ENCODE data around the gene YIPF4.

YIPF4 gene

GRCh38 chr2:32277674-32278477 is at the start of gene YIPF4:
Gene YIPF4, plus strand, starts transcription at chr2:32277904. Its CDS starts 252 bp downstream, at chr2:32278156.
- DNase-seq (ENCODE audit: low read depth, low spot score), result peak; percentile 70
- CTCF ChIA-PET, result interaction anchor here (0.6 to 1.1 kb wide), 2 partner anchors 10 to 53 kb away, joined by 3 read pairs; no protein-coding TSS in a partner anchor
- TF ChIP-seq CTCF (IDR thresholded peaks at IDR 0.05; ENCODE audit: insufficient read depth, low read length, missing control alignments), result no peak
- POLR2A ChIA-PET, result no interaction called here
- peak within 1 kb of the TSS; percentile 98 for H3K4me3 ChIP-seq (ENCODE audit: low read depth, low read length)

GRCh38 chr2:32228181-32228580 is 49.5 kb upstream of the YIPF4 start:
- no peak for TF ChIP-seq CTCF (IDR thresholded peaks at IDR 0.05; ENCODE audit: insufficient read depth, low read length, missing control alignments)
- H3K4me3 ChIP-seq (ENCODE audit: low read depth, low read length), result no peak overlapping the region
- ChIA-PET POLR2A (no interaction called here), CTCF (interaction anchor here (1.1 kb wide), 1 partner anchor 11 kb away, joined by 4 read pairs; no protein-coding TSS in a partner anchor)
- DNase-seq (ENCODE audit: low read depth, low spot score), result no peak

GRCh38 chr2:32229635-32230034 is 48.1 kb upstream of the YIPF4 start:
- no peak for TF ChIP-seq CTCF (IDR thresholded peaks at IDR 0.05; ENCODE audit: insufficient read depth, low read length, missing control alignments)
- POLR2A ChIA-PET, result interaction anchor here (0.8 kb wide), 1 partner anchor 196 kb away, joined by 4 read pairs; no protein-coding TSS in a partner anchor
- CTCF ChIA-PET, result interaction anchor here (1.0 to 1.1 kb wide), 2 partner anchors 9 to 29 kb away, joined by 3 to 4 read pairs; no protein-coding TSS in a partner anchor
- no peak for DNase-seq (ENCODE audit: low read depth, low spot score)
- H3K4me3 ChIP-seq (ENCODE audit: low read depth, low read length), result no peak overlapping the region

- TF ChIP-seq CTCF (IDR thresholded peaks at IDR 0.05; ENCODE audit: insufficient read depth, low read length, missing control alignments), result no peak
- ChIA-PET POLR2A (no interaction called here), CTCF (no interaction called here)
These were observed 45.7 kb upstream of the YIPF4 start for GRCh38 chr2:32231959-32232358.

GRCh38 chr2:32235315-32235714 is 42.4 kb upstream of the YIPF4 start:
- no peak for TF ChIP-seq CTCF (IDR thresholded peaks at IDR 0.05; ENCODE audit: insufficient read depth, low read length, missing control alignments)
- no peak for DNase-seq (ENCODE audit: low read depth, low spot score)
- ChIA-PET POLR2A (no interaction called here), CTCF (interaction anchor here (1.2 kb wide), 1 partner anchor 11 kb away, joined by 3 read pairs; no protein-coding TSS in a partner anchor)
- H3K4me3 ChIP-seq (ENCODE audit: low read depth, low read length), result no peak overlapping the region

More at GRCh38 chr2:32231959-32232358, 45.7 kb upstream of the YIPF4 start:
- no peak for DNase-seq (ENCODE audit: low read depth, low spot score)
- H3K4me3 ChIP-seq (ENCODE audit: low read depth, low read length), result no peak overlapping the region

GRCh38 chr2:32237488-32237887 is 40.2 kb upstream of the YIPF4 start:
- DNase-seq (ENCODE audit: low read depth, low spot score), result no peak
- no peak for TF ChIP-seq CTCF (IDR thresholded peaks at IDR 0.05; ENCODE audit: insufficient read depth, low read length, missing control alignments)
- H3K4me3 ChIP-seq (ENCODE audit: low read depth, low read length), result no peak overlapping the region
- ChIA-PET POLR2A (no interaction called here), CTCF (no interaction called here)
